Trophoblast cell (in vitro differentiated cells and primary cell): ENCODE measurements around the gene MARCHF2.

Source experiments
- DNase-seq, 2 donors: peaks; one replicate each; pipeline ENCODE4 v3.0.0-alpha.2; 2016
- H2AFZ ChIP-seq: 2 replicates; pipeline ENCODE4 v1.6.1; 2013; ENCODE audit warnings: low read length, moderate library complexity, mild to moderate bottlenecking; ENCODE audit not compliant: insufficient read depth, poor library complexity
- H2AK5ac ChIP-seq: 2 replicates; pipeline ENCODE4 v1.6.1; 2013; ENCODE audit warnings: mild to moderate bottlenecking, low read length
- H2BK120ac ChIP-seq: 2 replicates; pipeline ENCODE4 v1.6.1; 2013; ENCODE audit warnings: low read length, mild to moderate bottlenecking, moderate library complexity; ENCODE audit not compliant: insufficient read depth, poor library complexity
- H2BK12ac ChIP-seq: 2 replicates; pipeline ENCODE4 v1.6.1; 2013; ENCODE audit warnings: mild to moderate bottlenecking, low read length, moderate library complexity
- H2BK5ac ChIP-seq: 2 replicates; pipeline ENCODE4 v1.6.1; 2013; ENCODE audit warnings: low read length, low read depth, moderate library complexity, mild to moderate bottlenecking; ENCODE audit not compliant: poor library complexity
- H3K14ac ChIP-seq: 2 replicates; pipeline ENCODE4 v1.6.1; 2013; ENCODE audit warnings: mild to moderate bottlenecking, low read length
- H3K18ac ChIP-seq: 2 replicates; pipeline ENCODE4 v1.6.1; 2013; ENCODE audit warnings: mild to moderate bottlenecking, low read length
- H3K23ac ChIP-seq: 2 replicates; pipeline ENCODE4 v1.6.1; 2013; ENCODE audit warnings: low read length
- H3K27ac ChIP-seq: 2 replicates; pipeline ENCODE4 v1.5.1; 2013; ENCODE audit warnings: low read depth, mild to moderate bottlenecking, inconsistent platforms, low read length, moderate library complexity
- H3K27me3 ChIP-seq: 2 replicates; pipeline ENCODE4 v1.6.1; 2013; ENCODE audit warnings: inconsistent platforms, mild to moderate bottlenecking, low read length, moderate library complexity; ENCODE audit not compliant: insufficient read depth
- H3K36me3 ChIP-seq, 2 experiments: 1 replicate in 1 of 2; 2 replicates in 1 of 2; pipeline ENCODE4 v1.6.1; 2013; ENCODE audit warnings: low read length in 2 of 2, mild to moderate bottlenecking in 2 of 2, moderate library complexity in 1 of 2; ENCODE audit not compliant: insufficient read depth in 2 of 2, control insufficient read depth in 1 of 2
- H3K4ac ChIP-seq: 2 replicates; pipeline ENCODE4 v1.6.1; 2013; ENCODE audit warnings: low read depth, mild to moderate bottlenecking, low read length, moderate library complexity
- H3K4me1 ChIP-seq, 2 experiments: 1 replicate in 1 of 2; 2 replicates in 1 of 2; pipeline ENCODE4 v1.6.1; 2013; ENCODE audit warnings: low read length in 2 of 2, mild to moderate bottlenecking in 2 of 2, moderate library complexity in 1 of 2; ENCODE audit not compliant: insufficient read depth in 2 of 2, control insufficient read depth in 1 of 2
- H3K4me2 ChIP-seq: 2 replicates; pipeline ENCODE4 v1.6.1; 2013; ENCODE audit warnings: inconsistent platforms, mild to moderate bottlenecking, low read length, moderate library complexity
- H3K4me3 ChIP-seq: 2 replicates; pipeline ENCODE4 v1.5.1; 2013; ENCODE audit warnings: mild to moderate bottlenecking, low read depth, low read length, inconsistent platforms
- H3K79me1 ChIP-seq: one replicate; pipeline ENCODE4 v1.6.1; 2013; ENCODE audit warnings: low read length
- H3K79me2 ChIP-seq: 2 replicates; pipeline ENCODE4 v1.6.1; 2013; ENCODE audit warnings: low read length, mild to moderate bottlenecking; ENCODE audit not compliant: control insufficient read depth, insufficient read depth, poor library complexity
- H3K9ac ChIP-seq: 2 replicates; pipeline ENCODE4 v1.6.1; 2013; ENCODE audit warnings: mild to moderate bottlenecking, low read length
- H3K9me3 ChIP-seq: 2 replicates; pipeline ENCODE4 v1.6.1; 2013; ENCODE audit warnings: low read depth, mild to moderate bottlenecking, control low read depth, inconsistent platforms, low read length; ENCODE audit not compliant: insufficient read depth
- H4K12ac ChIP-seq: 2 replicates; pipeline ENCODE4 v1.6.1; 2013; ENCODE audit warnings: low read depth, mild to moderate bottlenecking, low read length, moderate library complexity
- H4K8ac ChIP-seq: 2 replicates; pipeline ENCODE4 v1.6.1; 2013; ENCODE audit warnings: low read depth, mild to moderate bottlenecking, low read length, moderate library complexity
- H4K91ac ChIP-seq: one replicate; pipeline ENCODE4 v1.6.1; 2013; ENCODE audit warnings: low read depth, mild to moderate bottlenecking, low read length, moderate library complexity
- WGBS: extraction: QIAGEN DNeasy Blood & Tissue Kit; methylation state at CpG from one replicate; pipeline ENCODE4 v1.1.7; 2013; ENCODE audit warnings: missing lambda C conversion rate; ENCODE audit not compliant: insufficient read length, insufficient coverage; ENCODE audit errors: extremely low coverage; 5-methylcytosine and 5-hydroxymethylcytosine counted together

The MARCHF2 gene

DNA sequence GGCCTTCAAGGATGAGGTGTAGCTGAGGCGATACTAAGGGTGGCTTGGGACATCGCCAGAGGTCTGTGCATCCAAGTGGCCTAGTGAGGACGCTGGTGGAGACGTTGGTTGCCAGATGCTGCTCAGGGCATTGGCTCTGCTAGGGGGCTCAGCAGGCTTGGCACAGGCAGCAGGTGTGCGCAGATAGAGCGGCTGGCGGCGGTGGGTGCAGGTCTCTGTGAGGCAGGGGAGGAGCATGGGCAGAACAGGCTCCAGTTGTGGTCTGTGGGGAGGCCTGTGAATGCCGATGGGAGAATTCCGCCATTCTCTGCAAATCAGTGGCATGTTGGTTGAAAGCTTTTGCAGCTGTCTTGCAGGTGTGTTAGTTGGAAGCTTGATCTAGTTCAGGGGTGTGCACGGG is 68.1 kb downstream of the MARCHF2 start:
- Histone ChIP-seq H2AFZ (peak overlapping the region; percentile 6), H3K4me1 (peaks cover 2 to 5% of the 10 kb centered on the region in 2 experiments), H3K36me3 (peaks cover 66 to 77% of the 10 kb centered on the region in 2 experiments), H3K27ac (no peak overlapping the region), H3K79me2 (peaks cover 5% of the 10 kb centered on the region), H2BK12ac (no peak overlapping the region), H3K23ac (no peak overlapping the region), H2BK5ac (no peak overlapping the region), H3K9ac (no peak overlapping the region), H2AK5ac (no peak overlapping the region), H3K4me3 (no peak overlapping the region), H4K8ac (no peak overlapping the region), H3K4ac (peak overlapping the region; percentile 30), H3K9me3 (peaks cover 4% of the 10 kb centered on the region), H2BK120ac (no peak overlapping the region), H3K18ac (peak overlapping the region; percentile 55), H4K91ac (no peak overlapping the region), H3K4me2 (no peak overlapping the region), H3K79me1 (no peaks in the 10 kb centered on the region), H3K14ac (no peak overlapping the region), H3K27me3 (no peaks in the 10 kb centered on the region), H4K12ac (no peak overlapping the region)
- peak in 1 of 2 donors; percentile 18 for DNase-seq
- WGBS, result no CpG with 5 or more reads among the region's 11 CpGs

GRCh38 chr19:8481616-8482015 is 68.5 kb downstream of the MARCHF2 start:
- peaks cover 4% of the 10 kb centered on the region for H3K9me3 ChIP-seq
- H3K27me3 ChIP-seq, result no peaks in the 10 kb centered on the region
- H3K9ac ChIP-seq, result no peak overlapping the region
- no peak overlapping the region for H2AK5ac ChIP-seq
- no peak overlapping the region for H3K4me2 ChIP-seq
- H3K4me3 ChIP-seq, result no peak overlapping the region
- H2BK12ac ChIP-seq, result no peak overlapping the region
- no peak overlapping the region for H3K18ac ChIP-seq
- WGBS, result no CpG with 5 or more reads among the region's 6 CpGs
- no peak overlapping the region for H4K91ac ChIP-seq
- H3K79me1 ChIP-seq, result no peaks in the 10 kb centered on the region
- H2BK120ac ChIP-seq, result no peak overlapping the region
- H3K14ac ChIP-seq, result no peak overlapping the region
- H3K79me2 ChIP-seq, result peaks cover 5% of the 10 kb centered on the region
- H2BK5ac ChIP-seq, result no peak overlapping the region
- no peak overlapping the region for H3K23ac ChIP-seq
- no peak overlapping the region for H4K8ac ChIP-seq
- H3K27ac ChIP-seq, result no peak overlapping the region
- H3K36me3 ChIP-seq, result peaks cover 67 to 77% of the 10 kb centered on the region in 2 experiments
- no peak overlapping the region for H4K12ac ChIP-seq
- H2AFZ ChIP-seq, result no peak overlapping the region
- no peak overlapping the region for H3K4ac ChIP-seq
- peak; percentile 64 to 75 for DNase-seq
- peaks cover 2 to 5% of the 10 kb centered on the region in 2 experiments for H3K4me1 ChIP-seq

- Histone ChIP-seq H3K4me1 (peaks cover 2 to 5% of the 10 kb centered on the region in 2 experiments), H3K9ac (no peak overlapping the region), H4K8ac (no peak overlapping the region), H3K4me2 (no peak overlapping the region), H3K23ac (no peak overlapping the region), H2BK12ac (no peak overlapping the region), H2AK5ac (no peak overlapping the region), H2AFZ (no peak overlapping the region), H3K4ac (no peak overlapping the region), H4K91ac (no peak overlapping the region), H3K79me2 (peaks cover 5% of the 10 kb centered on the region), H3K27me3 (no peaks in the 10 kb centered on the region), H3K14ac (no peak overlapping the region), H3K79me1 (no peaks in the 10 kb centered on the region), H4K12ac (no peak overlapping the region), H3K9me3 (peaks cover 4% of the 10 kb centered on the region), H3K18ac (peak overlapping the region; percentile 36), H3K36me3 (peaks cover 70 to 78% of the 10 kb centered on the region in 2 experiments), H2BK5ac (no peak overlapping the region), H2BK120ac (no peak overlapping the region), H3K4me3 (no peak overlapping the region), H3K27ac (no peak overlapping the region)
- no peak for DNase-seq
- WGBS, result no CpG with 5 or more reads among the region's 11 CpGs
These were observed 69.6 kb downstream of the MARCHF2 start for GRCh38 chr19:8482696-8483095.

GRCh38 chr19:8483165-8483564 is 70.1 kb downstream of the MARCHF2 start:
- Histone ChIP-seq H3K4me3 (no peak overlapping the region), H3K27ac (no peak overlapping the region), H3K79me2 (peaks cover 3% of the 10 kb centered on the region), H3K9me3 (peaks cover 4% of the 10 kb centered on the region), H3K18ac (no peak overlapping the region), H2BK120ac (no peak overlapping the region), H3K4me1 (peaks cover 2 to 5% of the 10 kb centered on the region in 2 experiments), H3K9ac (no peak overlapping the region), H2AFZ (no peak overlapping the region), H2BK5ac (no peak overlapping the region), H2AK5ac (no peak overlapping the region), H3K79me1 (no peaks in the 10 kb centered on the region), H3K36me3 (peaks cover 72 to 79% of the 10 kb centered on the region in 2 experiments), H4K12ac (no peak overlapping the region), H4K91ac (no peak overlapping the region), H4K8ac (no peak overlapping the region), H3K27me3 (no peaks in the 10 kb centered on the region), H3K14ac (no peak overlapping the region), H2BK12ac (no peak overlapping the region), H3K4me2 (no peak overlapping the region), H3K4ac (no peak overlapping the region), H3K23ac (no peak overlapping the region)
- WGBS, result no CpG with 5 or more reads among the region's 8 CpGs
- no peak for DNase-seq
